Neural cell (in vitro differentiated cells): ENCODE results near the gene GSS. TPM values are rescaled to one million over a fixed set of nuclear protein-coding genes. Genes with fewer than 3 reads are reported as not detected.

Experiments used
- H2AFZ ChIP-seq: fragments of 200-600, 300-800 bp; sonication (generic), shearing (Covaris generic); 2 replicates; pipeline ENCODE4 v1.6.0; 2014; ENCODE audit warnings: low read depth, mild to moderate bottlenecking, antibody characterized with exemption, low read length, moderate library complexity
- H3F3A ChIP-seq: fragments of 200-600 bp; shearing (Covaris generic); 2 replicates; pipeline ENCODE4 v1.6.1; 2016; ENCODE audit warnings: mild to moderate bottlenecking, moderate library complexity, mixed read lengths, antibody characterized with exemption, low read length; ENCODE audit not compliant: insufficient read depth, poor library complexity, severe bottlenecking
- H3K27ac ChIP-seq: fragments of 200-600, 300-800 bp; sonication (generic), shearing (Covaris generic); 2 replicates; pipeline ENCODE4 v1.5.1; 2014; ENCODE audit warnings: mild to moderate bottlenecking, low read length, moderate library complexity
- H3K27me3 ChIP-seq: fragments of 300-800, 200-600 bp; sonication (generic), shearing (Covaris generic); 2 replicates; pipeline ENCODE4 v1.6.0; 2014; ENCODE audit warnings: mild to moderate bottlenecking, low read depth, low read length, moderate library complexity; ENCODE audit not compliant: insufficient read depth
- H3K36me3 ChIP-seq: fragments of 300-800, 200-600 bp; sonication (generic), shearing (Covaris generic); 2 replicates; pipeline ENCODE4 v1.5.1; 2014; ENCODE audit warnings: mild to moderate bottlenecking, antibody characterized with exemption, low read length, moderate library complexity; ENCODE audit not compliant: insufficient read depth
- H3K4me2 ChIP-seq: fragments of 300-800, 200-600 bp; sonication (generic), shearing (Covaris generic); 2 replicates; pipeline ENCODE4 v1.6.0; 2014; ENCODE audit warnings: mild to moderate bottlenecking, low read length
- H3K4me3 ChIP-seq: fragments of 300-800, 200-600 bp; sonication (generic), shearing (Covaris generic); 2 replicates; pipeline ENCODE4 v1.5.1; 2014; ENCODE audit warnings: mild to moderate bottlenecking, low read length, moderate library complexity
- H3K79me2 ChIP-seq: fragments of 200-600 bp; shearing (Covaris generic); replicated peaks from 2 replicates; pipeline ENCODE4 v1.6.0; 2014; ENCODE audit warnings: mild to moderate bottlenecking, low read length, moderate library complexity; ENCODE audit not compliant: insufficient read depth
- H3K9ac ChIP-seq: fragments of 300-800, 200-600 bp; sonication (generic), shearing (Covaris generic); 2 replicates; pipeline ENCODE4 v1.6.1; 2016; ENCODE audit warnings: mild to moderate bottlenecking, low read length, mixed read lengths
- H3K9me2 ChIP-seq: fragments of 200-600 bp; shearing (Covaris generic); 2 replicates; pipeline ENCODE4 v1.6.1; 2016; ENCODE audit warnings: mild to moderate bottlenecking, low read length, mixed read lengths; ENCODE audit not compliant: insufficient read depth
- H3K9me3 ChIP-seq: fragments of 200-600, 300-800 bp; sonication (generic), shearing (Covaris generic); 2 replicates; pipeline ENCODE4 v1.6.1; 2016; ENCODE audit warnings: mild to moderate bottlenecking, mixed run types, low read length, moderate library complexity, mixed read lengths
- H4K20me1 ChIP-seq: fragments of 200-600 bp; shearing (Covaris generic); 2 replicates; pipeline ENCODE4 v1.6.1; 2016; ENCODE audit warnings: mild to moderate bottlenecking, mixed run types; ENCODE audit not compliant: insufficient read depth
- CTCF ChIP-seq: fragments of 450-650 bp; IDR thresholded peaks from 2 replicates; pipeline ENCODE4 v1.5.1; 2014; ENCODE audit warnings: antibody characterized with exemption, mild to moderate bottlenecking, moderate library complexity; ENCODE audit not compliant: poor library complexity, severe bottlenecking
- EP300 ChIP-seq: fragments of 450-650 bp; conservative IDR thresholded peaks from 2 replicates; pipeline ENCODE4 v1.6.1; 2014; ENCODE audit warnings: antibody characterized with exemption, mild to moderate bottlenecking, moderate library complexity; ENCODE audit not compliant: poor library complexity, severe bottlenecking
- EZH2 ChIP-seq: fragments of 200-600, 300-800 bp; shearing (Covaris generic), sonication (generic); IDR thresholded peaks from 2 replicates; pipeline ENCODE4 v1.6.1; 2014; ENCODE audit warnings: antibody characterized with exemption, low read length, borderline replicate concordance, mild to moderate bottlenecking; ENCODE audit not compliant: insufficient read depth, poor library complexity, severe bottlenecking
- MXI1 ChIP-seq: fragments of 450-650 bp; conservative IDR thresholded peaks from 2 replicates; pipeline ENCODE4 v1.6.1; 2014; ENCODE audit warnings: antibody characterized with exemption, mild to moderate bottlenecking; ENCODE audit not compliant: poor library complexity, severe bottlenecking
- POLR2AphosphoS5 ChIP-seq: IDR thresholded peaks from 2 replicates; pipeline ENCODE4 v1.6.1; 2012
- RAD21 ChIP-seq: fragments of 450-650 bp; conservative IDR thresholded peaks from 2 replicates; pipeline ENCODE4 v1.6.1; 2014; ENCODE audit warnings: antibody characterized with exemption, mild to moderate bottlenecking, moderate library complexity
- REST ChIP-seq: IDR thresholded peaks from 2 replicates; pipeline ENCODE4 v1.6.1; 2012; ENCODE audit warnings: borderline replicate concordance
- SMC3 ChIP-seq: fragments of 450-650 bp; conservative IDR thresholded peaks from 2 replicates; pipeline ENCODE4 v1.6.1; 2014; ENCODE audit warnings: antibody characterized with exemption, mild to moderate bottlenecking, moderate library complexity; ENCODE audit not compliant: poor library complexity
- TAF1 ChIP-seq: IDR thresholded peaks from 2 replicates; pipeline ENCODE4 v1.6.1; 2012; ENCODE audit warnings: low read depth
- polyA plus RNA-seq: library from polyadenylated mRNA; depleted of rRNA; stranded (reverse); fragments of >200 nt; gene quantifications from 2 replicates; pipeline ENCODE4 v1.2.3, GENCODE V29; 2014

Gene GSS
- polyA plus RNA-seq, 1 donor from 2014 or later, result 173 TPM

DNA sequence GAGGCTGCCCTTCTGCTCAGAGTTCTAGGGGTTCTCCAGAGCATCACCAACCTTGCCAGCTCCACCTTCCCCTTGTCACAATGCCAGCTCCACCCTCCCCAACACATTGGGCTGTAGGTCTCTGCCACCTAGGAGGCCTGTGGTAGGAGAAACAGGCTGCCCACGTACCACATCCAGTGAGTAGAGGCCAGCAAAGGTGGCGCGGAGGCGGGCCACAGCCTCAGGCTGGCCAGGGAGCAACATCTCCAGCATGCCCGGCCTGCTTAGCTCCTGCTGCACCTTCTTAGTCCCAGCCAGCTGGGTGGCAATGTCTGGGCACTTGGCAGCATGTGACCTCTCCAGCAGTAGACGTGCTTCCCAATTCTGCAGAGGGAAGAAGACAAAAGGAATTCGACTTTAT is 23.8 kb downstream of the GSS start:
- H4K20me1 ChIP-seq, result no peaks in the 10 kb centered on the region
- no peaks in the 10 kb centered on the region for H3K9me3 ChIP-seq
- no peaks in the 10 kb centered on the region for H3K36me3 ChIP-seq
- no peaks in the 10 kb centered on the region for H3K79me2 ChIP-seq
- no peak overlapping the region for H3K9ac ChIP-seq
- H3F3A ChIP-seq, result no peaks in the 10 kb centered on the region
- TF ChIP-seq MXI1 (no peak), EZH2 (no peak)
- no peak overlapping the region for H3K4me3 ChIP-seq
- no peak overlapping the region for H3K27ac ChIP-seq
- H3K27me3 ChIP-seq, result no peaks in the 10 kb centered on the region
- no peak overlapping the region for H3K4me2 ChIP-seq
- H3K9me2 ChIP-seq, result no peaks in the 10 kb centered on the region
- H2AFZ ChIP-seq, result no peak overlapping the region

DNA sequence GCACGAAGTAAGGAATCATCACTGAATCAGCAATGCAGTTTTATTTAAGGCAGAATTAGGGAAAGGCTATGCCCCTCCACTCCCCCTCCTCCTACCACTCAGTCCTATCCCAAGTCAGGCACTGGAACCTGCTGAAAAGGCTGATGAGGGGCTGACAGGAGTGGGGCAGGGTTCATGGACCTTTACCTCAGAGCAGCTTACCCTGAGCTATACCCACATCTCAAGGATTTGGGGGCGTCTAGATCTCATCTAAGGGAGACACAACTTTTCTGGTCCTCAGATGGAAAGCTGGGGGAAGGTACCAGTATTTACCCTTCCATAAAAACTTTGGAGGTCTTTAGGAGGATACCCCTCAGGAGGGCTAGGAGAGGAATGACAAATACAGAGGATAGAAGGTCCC is 27.2 kb downstream of the GSS start:
- peaks cover 10% of the 10 kb centered on the region for H3K36me3 ChIP-seq
- no peak overlapping the region for H3K9ac ChIP-seq
- H3F3A ChIP-seq, result no peaks in the 10 kb centered on the region
- H3K9me3 ChIP-seq, result no peaks in the 10 kb centered on the region
- no peak overlapping the region for H3K27ac ChIP-seq
- no peaks in the 10 kb centered on the region for H4K20me1 ChIP-seq
- no peak overlapping the region for H3K4me3 ChIP-seq
- H3K4me2 ChIP-seq, result no peak overlapping the region
- no peak overlapping the region for H2AFZ ChIP-seq
- TF ChIP-seq POLR2AphosphoS5, result no peak
- no peaks in the 10 kb centered on the region for H3K9me2 ChIP-seq
- no peaks in the 10 kb centered on the region for H3K27me3 ChIP-seq
- no peaks in the 10 kb centered on the region for H3K79me2 ChIP-seq

GRCh38 chr20:34927736-34928135 is 27.9 kb downstream of the GSS start:
- H3K79me2 ChIP-seq, result no peaks in the 10 kb centered on the region
- H3F3A ChIP-seq, result no peaks in the 10 kb centered on the region
- no peak overlapping the region for H3K4me3 ChIP-seq
- no peaks in the 10 kb centered on the region for H3K9me2 ChIP-seq
- no peak for TF ChIP-seq RAD21
- TF ChIP-seq CTCF, result no peak
- TF ChIP-seq EZH2, result no peak
- no peak for TF ChIP-seq MXI1
- TF ChIP-seq POLR2AphosphoS5, result no peak
- TF ChIP-seq TAF1, result no peak
- TF ChIP-seq EP300, result no peak
- TF ChIP-seq SMC3, result no peak
- TF ChIP-seq REST, result no peak
- H2AFZ ChIP-seq, result no peak overlapping the region
- H3K9ac ChIP-seq, result no peak overlapping the region
- no peak overlapping the region for H3K27ac ChIP-seq
- H3K9me3 ChIP-seq, result no peaks in the 10 kb centered on the region
- no peak overlapping the region for H3K4me2 ChIP-seq
- H3K36me3 ChIP-seq, result peaks cover 10% of the 10 kb centered on the region
- no peaks in the 10 kb centered on the region for H4K20me1 ChIP-seq
- H3K27me3 ChIP-seq, result no peaks in the 10 kb centered on the region
